ENCODE measurements around the gene E2F6. TPM values are rescaled to one million over a fixed set of nuclear protein-coding genes. Genes with fewer than 3 reads are reported as not detected.

The E2F6 gene
- polyA plus RNA-seq, 1 experiment = 17.9 TPM

DNA sequence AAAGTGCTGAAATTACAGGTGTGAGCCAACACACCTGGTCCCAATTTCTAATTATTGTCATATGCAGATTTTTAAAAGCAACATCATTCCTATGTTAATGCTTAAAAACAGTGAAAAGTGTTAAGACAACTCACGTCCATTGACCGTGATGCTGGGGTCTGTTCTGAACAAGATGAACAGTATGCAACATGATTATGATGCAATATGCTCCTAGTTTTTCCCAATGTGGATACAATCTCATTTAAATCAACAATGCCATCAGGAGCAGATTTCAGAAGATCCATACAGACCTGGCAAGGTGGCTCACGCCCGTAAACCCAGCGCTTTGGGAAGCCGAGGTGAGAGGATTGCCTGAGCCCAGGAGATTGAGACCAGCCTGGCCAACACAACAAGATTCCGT is 31.5 kb downstream of the E2F6 start:
- H3K27me3 ChIP-seq (ENCODE audit: control insufficient read depth, insufficient read depth, low read length) = no peaks in the 10 kb centered on the region

GRCh38 chr2:11433822-11434221 is 32.1 kb downstream of the E2F6 start:
- no peak for DNase-seq (ENCODE audit: low read depth, low spot score)
- Histone ChIP-seq H3K4me3 (ENCODE audit: low read depth, low read length) (no peak overlapping the region), H3K27me3 (ENCODE audit: control insufficient read depth, insufficient read depth, low read length) (no peaks in the 10 kb centered on the region), H3K27ac (ENCODE audit: low read depth, low read length) (no peak overlapping the region), H3K9me3 (ENCODE audit: control insufficient read depth, insufficient read depth, low read length) (no peaks in the 10 kb centered on the region)
- TF ChIP-seq CTCF (IDR thresholded peaks at IDR 0.05; ENCODE audit: low read depth, low read length) = no peak
- ChIA-PET POLR2A (no interaction called here), CTCF (interaction anchor here (0.8 kb wide), 1 partner anchor 301 kb away, joined by 3 read pairs; a partner anchor contains a TSS)

More for the DNA sequence above, 31.5 kb downstream of the E2F6 start:
- ChIA-PET POLR2A (no interaction called here), CTCF (no interaction called here)
- H3K27ac ChIP-seq (ENCODE audit: low read depth, low read length) = no peak overlapping the region
- no peak for DNase-seq (ENCODE audit: low read depth, low spot score)
- no peak overlapping the region for H3K4me3 ChIP-seq (ENCODE audit: low read depth, low read length)
- H3K9me3 ChIP-seq (ENCODE audit: control insufficient read depth, insufficient read depth, low read length) = no peaks in the 10 kb centered on the region
- no peak for TF ChIP-seq CTCF (IDR thresholded peaks at IDR 0.05; ENCODE audit: low read depth, low read length)

- Histone ChIP-seq H3K4me3 (ENCODE audit: low read depth, low read length) (no peak overlapping the region), H3K27me3 (ENCODE audit: control insufficient read depth, insufficient read depth, low read length) (no peaks in the 10 kb centered on the region), H3K27ac (ENCODE audit: low read depth, low read length) (no peak overlapping the region), H3K9me3 (ENCODE audit: control insufficient read depth, insufficient read depth, low read length) (no peaks in the 10 kb centered on the region)
- no peak for DNase-seq (ENCODE audit: low read depth, low spot score)
- TF ChIP-seq CTCF (IDR thresholded peaks at IDR 0.05; ENCODE audit: low read depth, low read length) = no peak
- ChIA-PET POLR2A (no interaction called here), CTCF (interaction anchor here (0.6 to 1.4 kb wide), 4 partner anchors 19 to 196 kb away, joined by 3 to 8 read pairs (median 3); no protein-coding TSS in a partner anchor)
These were observed 35.2 kb downstream of the E2F6 start for GRCh38 chr2:11430729-11431128.

GRCh38 chr2:11427224-11427623 is 38.7 kb downstream of the E2F6 start:
- H3K9me3 ChIP-seq (ENCODE audit: control insufficient read depth, insufficient read depth, low read length) = no peaks in the 10 kb centered on the region
- no peak overlapping the region for H3K27ac ChIP-seq (ENCODE audit: low read depth, low read length)
- POLR2A ChIA-PET = no interaction called here
- no peaks in the 10 kb centered on the region for H3K27me3 ChIP-seq (ENCODE audit: control insufficient read depth, insufficient read depth, low read length)
- TF ChIP-seq CTCF (IDR thresholded peaks at IDR 0.05; ENCODE audit: low read depth, low read length) = no peak
- CTCF ChIA-PET = interaction anchor here (0.5 kb wide), 1 partner anchor 296 kb away, joined by 3 read pairs; no protein-coding TSS in a partner anchor
- no peak overlapping the region for H3K4me3 ChIP-seq (ENCODE audit: low read depth, low read length)
- DNase-seq (ENCODE audit: low read depth, low spot score) = no peak

DNA sequence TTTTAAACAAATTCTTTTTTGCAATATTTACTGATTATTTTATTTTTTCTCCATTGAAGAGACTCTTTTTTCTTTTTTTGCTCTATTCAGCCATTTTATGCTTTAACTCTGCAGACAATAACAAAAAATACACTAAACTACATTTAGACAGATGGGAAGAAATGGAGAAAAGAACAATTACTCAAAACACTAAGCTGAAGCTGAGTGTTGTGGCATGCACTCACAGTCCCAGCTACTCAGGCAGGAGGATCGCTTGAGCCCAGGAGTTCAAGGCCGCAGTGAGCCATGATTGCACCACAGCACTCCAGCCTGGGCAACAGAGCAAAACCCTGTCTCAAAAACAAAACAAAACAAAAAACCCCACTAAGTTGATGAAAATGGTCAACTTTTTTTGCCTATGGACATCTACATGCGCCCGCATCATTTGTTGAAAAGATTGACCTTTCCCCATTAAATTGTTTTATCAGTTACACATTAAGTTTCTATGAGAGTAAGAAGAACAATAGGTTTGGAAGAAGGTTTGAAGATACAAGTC is 43.0 kb downstream of the E2F6 start:
- no peaks in the 10 kb centered on the region; the same call in 1 of the 2 replicates for H3K9me3 ChIP-seq (ENCODE audit: control insufficient read depth, insufficient read depth, low read length)
- no peak for DNase-seq (ENCODE audit: low read depth, low spot score)
- H3K4me3 ChIP-seq (ENCODE audit: low read depth, low read length) = no peak overlapping the region
- no peaks in the 10 kb centered on the region for H3K27me3 ChIP-seq (ENCODE audit: control insufficient read depth, insufficient read depth, low read length)
- H3K27ac ChIP-seq (ENCODE audit: low read depth, low read length) = no peak overlapping the region
- CTCF ChIA-PET = interaction anchor here (1.6 kb wide), 1 partner anchor 10 kb away, joined by 4 read pairs; no protein-coding TSS in a partner anchor
- POLR2A ChIA-PET = no interaction called here
- TF ChIP-seq CTCF (IDR thresholded peaks at IDR 0.05; ENCODE audit: low read depth, low read length) = no peak

Measured in AG04450 (cell line).